Endothelial cell of umbilical vein (primary cell): ENCODE data around the gene RYR2. TPM values are rescaled to one million over a fixed set of nuclear protein-coding genes. Genes with fewer than 3 reads are reported as not detected.

ENCODE experiments used
- BruUV-seq: library from RNA; stranded (reverse); fragments of 400-500 nt; replicated peaks from 2 replicates; lab custom pipeline; 2021; lab: Mats Ljungman, UMichigan
- CTCF ChIA-PET: fragments of 300-600, 350-600 bp; sonication (Branson Sonifier 250); formaldehyde crosslinking; loops from one replicate; lab custom pipeline; 2021; ENCODE audit warnings: antibody characterized with exemption, inconsistent platforms; lab: Charles Lee
- POLR2A ChIA-PET: fragments of 300-600, 350-600 bp; sonication (Branson Sonifier 250); formaldehyde crosslinking; loops from one replicate; lab custom pipeline; 2021; ENCODE audit warnings: antibody characterized with exemption, inconsistent platforms; lab: Charles Lee
- DNase-seq: peaks from one replicate; pipeline ENCODE4 v3.0.0-alpha.2; 2011; ENCODE audit warnings: low read depth, low spot score
- FAIRE-seq: peaks from 2 replicates; lab custom pipeline; 2011; peaks lifted over from hg19 to GRCh38; lab: Jason Lieb, UNC
- H2AFZ ChIP-seq: 2 replicates; pipeline ENCODE4 v1.6.0; 2012; ENCODE audit warnings: low read depth, low read length, control low read depth, inconsistent platforms
- H3K27ac ChIP-seq: 2 replicates; pipeline ENCODE4 v1.5.1; 2011; ENCODE audit warnings: low read depth, mild to moderate bottlenecking, control low read depth, low read length, moderate library complexity; ENCODE audit not compliant: insufficient read depth
- H3K27me3 ChIP-seq, 2 experiments: 2 replicates each; pipeline versions ENCODE4 v1.6.0 to v1.6.1; 2011; ENCODE audit warnings: low read length in 2 of 2, mixed read lengths in 1 of 2; ENCODE audit not compliant: control insufficient read depth in 2 of 2, insufficient read depth in 2 of 2
- H3K36me3 ChIP-seq, 2 experiments: 2 replicates in 1 of 2; 3 replicates in 1 of 2; pipeline ENCODE4 v1.5.1; 2011; ENCODE audit warnings: low read length in 2 of 2, mild to moderate bottlenecking in 1 of 2, moderate library complexity in 1 of 2; ENCODE audit not compliant: control insufficient read depth in 2 of 2, insufficient read depth in 2 of 2; ENCODE audit errors: extremely low read depth in 1 of 2
- H3K4me1 ChIP-seq: 3 replicates; pipeline ENCODE4 v1.5.1; 2011; ENCODE audit warnings: mild to moderate bottlenecking, low read length; ENCODE audit not compliant: control insufficient read depth, insufficient read depth; ENCODE audit errors: extremely low read depth
- H3K4me2 ChIP-seq: 2 replicates; pipeline ENCODE4 v1.6.1; 2011; ENCODE audit warnings: low read length, control low read depth, mixed read lengths; ENCODE audit not compliant: insufficient read depth
- H3K4me3 ChIP-seq, 3 experiments: fragments of 200-600 bp in 1 of 3; sonication (generic), shearing (Covaris generic) in 1 of 3; replicated peaks in 1 of 3; 2 replicates each; pipeline ENCODE4 v1.5.1; 2011 to 2016; ENCODE audit warnings: control low read depth in 3 of 3, low read length in 3 of 3, mild to moderate bottlenecking in 2 of 3, inconsistent platforms in 1 of 3, low read depth in 1 of 3, moderate library complexity in 1 of 3; ENCODE audit not compliant: insufficient read depth in 1 of 3
- H3K79me2 ChIP-seq: 2 replicates; pipeline ENCODE4 v1.6.0; 2012; ENCODE audit warnings: low read length, inconsistent platforms; ENCODE audit not compliant: control insufficient read depth, insufficient read depth
- H3K9ac ChIP-seq: replicated peaks from 2 replicates; pipeline ENCODE3; 2011; ENCODE audit warnings: low read length, control low read depth; ENCODE audit not compliant: insufficient read depth; ENCODE audit errors: extremely low read depth
- H3K9me1 ChIP-seq: replicated peaks from 3 replicates; pipeline ENCODE4 v1.6.0; 2011; ENCODE audit warnings: mild to moderate bottlenecking, low read length; ENCODE audit not compliant: control insufficient read depth, insufficient read depth; ENCODE audit errors: extremely low read depth
- H3K9me3 ChIP-seq: replicated peaks from 2 replicates; pipeline ENCODE4 v1.5.1; 2012; ENCODE audit warnings: low read length, inconsistent platforms; ENCODE audit not compliant: control insufficient read depth, insufficient read depth
- H4K20me1 ChIP-seq: replicated peaks from 2 replicates; pipeline ENCODE3; 2011; ENCODE audit warnings: mild to moderate bottlenecking, low read length; ENCODE audit not compliant: control insufficient read depth, insufficient read depth; ENCODE audit errors: extremely low read depth
- EZH2 ChIP-seq: IDR thresholded peaks from 2 replicates; pipeline ENCODE4 v1.6.1; 2012; ENCODE audit warnings: borderline replicate concordance, low read depth, mild to moderate bottlenecking, moderate library complexity, low read length, inconsistent platforms; ENCODE audit not compliant: severe bottlenecking
- FOS ChIP-seq: IDR thresholded peaks from 2 replicates; pipeline ENCODE4 v1.6.1; 2011; ENCODE audit warnings: mild to moderate bottlenecking, low read length, moderate library complexity, borderline replicate concordance; ENCODE audit not compliant: insufficient read depth
- GATA2 ChIP-seq: IDR thresholded peaks from 2 replicates; pipeline ENCODE4 v1.7.0; 2011; ENCODE audit warnings: low read depth, mild to moderate bottlenecking, moderate library complexity, mixed read lengths, low read length; ENCODE audit not compliant: insufficient read length, insufficient read depth
- JUN ChIP-seq: IDR thresholded peaks from 2 replicates; pipeline ENCODE4 v1.6.1; 2011; ENCODE audit warnings: borderline replicate concordance, low read depth; ENCODE audit not compliant: insufficient read length, insufficient read depth
- MYC ChIP-seq: IDR thresholded peaks from one replicate; pipeline ENCODE4 v1.6.1; 2011; ENCODE audit warnings: mild to moderate bottlenecking, low read depth, low read length
- POLR2A ChIP-seq: IDR thresholded peaks from 2 replicates; pipeline ENCODE4 v1.6.1; 2012; ENCODE audit warnings: low read depth, mild to moderate bottlenecking, control low read depth, low read length
- POLR2AphosphoS5 ChIP-seq: IDR thresholded peaks from 2 replicates; pipeline ENCODE4 v1.6.1; 2012; ENCODE audit warnings: low read depth, mild to moderate bottlenecking, control low read depth, low read length, moderate library complexity; ENCODE audit not compliant: insufficient read depth
- dilution Hi-C: fragments of 300-500 bp; cut with MboI; formaldehyde crosslinking; loops from one replicate; pipeline ENCODE4 v1.15.0; 2019; ENCODE audit warnings: low sequenced_read_pairs; ENCODE audit not compliant: extremely low pct_ligation_motif_present
- intact Hi-C: fragments of 100-400 bp; cut with micrococcal nuclease; formaldehyde crosslinking; loops from one replicate; pipeline ENCODE4 v1.10.0; 2022
- polyA plus RNA-seq, 4 experiments: library from polyadenylated mRNA; depleted of rRNA in 3 of 4; stranded (reverse) in 3 of 4; unstranded in 1 of 4; fragments of >200 nt; gene quantifications; 2 replicates each; pipeline versions ENCODE4 v1.2.1 to v1.2.3, GENCODE V29; 2011 to 2012; ENCODE audit warnings: missing spikeins in 1 of 4
- total RNA-seq: library from RNA; stranded (reverse); gene quantifications from 2 replicates; pipeline ENCODE4 v1.2.3, GENCODE V29; 2021
- TF ChIP-seq, protein P1 (sequence below), 2 donors: IDR thresholded peaks; 1 replicate in 1 of 2; 2 replicates in 1 of 2; pipeline ENCODE4 v1.5.1; 2011; ENCODE audit warnings: low read length in 2 of 2, mild to moderate bottlenecking in 2 of 2, moderate library complexity in 2 of 2, control low read depth in 1 of 2, inconsistent platforms in 1 of 2, low read depth in 1 of 2; ENCODE audit not compliant: insufficient read depth in 1 of 2; ENCODE audit errors: extremely low read depth in 1 of 2
- TF ChIP-seq, protein P2 (sequence below): IDR thresholded peaks from 2 replicates; pipeline ENCODE4 v1.6.1; 2011; ENCODE audit not compliant: insufficient read depth, insufficient read length

The RYR2 gene
- total and polyA plus RNA-seq, 2 donors (not counting 3 experiments of a cell fraction or from before 2014, with no cell fraction given), result not detected

DNA sequence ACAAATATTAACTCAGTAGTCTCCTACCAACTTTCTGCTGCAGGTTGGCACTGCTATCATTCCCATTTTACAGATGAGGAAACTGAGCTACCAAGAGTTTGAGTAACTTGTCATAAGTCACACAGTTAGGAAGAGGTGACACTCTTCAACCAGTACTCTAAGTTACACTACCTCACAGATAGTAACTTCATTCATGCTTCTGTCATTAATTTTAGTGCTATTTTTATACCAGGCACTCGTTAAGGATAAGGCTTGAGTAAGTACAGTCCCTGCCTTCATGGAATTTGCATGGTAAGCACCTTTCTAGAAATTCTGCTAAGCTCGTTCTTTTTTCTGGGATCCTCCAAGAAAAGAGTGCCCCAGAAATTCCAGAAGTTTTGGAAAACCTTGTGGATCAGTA lies 770.1 kb downstream of the RYR2 start:
- no peaks in the 10 kb centered on the region for H3K36me3 ChIP-seq
- intact Hi-C loops (no loop called here), dilution Hi-C loops (no loop called here)
- no peak overlapping the region for H3K4me3 ChIP-seq
- no peaks in the 10 kb centered on the region for H3K79me2 ChIP-seq
- no peak for DNase-seq
- H4K20me1 ChIP-seq, result no peaks in the 10 kb centered on the region
- H3K9me3 ChIP-seq, result no peaks in the 10 kb centered on the region
- no peaks in the 10 kb centered on the region for H3K27me3 ChIP-seq
- no peak overlapping the region for H2AFZ ChIP-seq
- ChIA-PET CTCF (no interaction called here), POLR2A (no interaction called here)
- TF ChIP-seq JUN (no peak), EZH2 (no peak), POLR2A (no peak), POLR2AphosphoS5 (no peak), GATA2 (no peak), MYC (no peak), FOS (no peak)
- TF ChIP-seq, protein P1, sequence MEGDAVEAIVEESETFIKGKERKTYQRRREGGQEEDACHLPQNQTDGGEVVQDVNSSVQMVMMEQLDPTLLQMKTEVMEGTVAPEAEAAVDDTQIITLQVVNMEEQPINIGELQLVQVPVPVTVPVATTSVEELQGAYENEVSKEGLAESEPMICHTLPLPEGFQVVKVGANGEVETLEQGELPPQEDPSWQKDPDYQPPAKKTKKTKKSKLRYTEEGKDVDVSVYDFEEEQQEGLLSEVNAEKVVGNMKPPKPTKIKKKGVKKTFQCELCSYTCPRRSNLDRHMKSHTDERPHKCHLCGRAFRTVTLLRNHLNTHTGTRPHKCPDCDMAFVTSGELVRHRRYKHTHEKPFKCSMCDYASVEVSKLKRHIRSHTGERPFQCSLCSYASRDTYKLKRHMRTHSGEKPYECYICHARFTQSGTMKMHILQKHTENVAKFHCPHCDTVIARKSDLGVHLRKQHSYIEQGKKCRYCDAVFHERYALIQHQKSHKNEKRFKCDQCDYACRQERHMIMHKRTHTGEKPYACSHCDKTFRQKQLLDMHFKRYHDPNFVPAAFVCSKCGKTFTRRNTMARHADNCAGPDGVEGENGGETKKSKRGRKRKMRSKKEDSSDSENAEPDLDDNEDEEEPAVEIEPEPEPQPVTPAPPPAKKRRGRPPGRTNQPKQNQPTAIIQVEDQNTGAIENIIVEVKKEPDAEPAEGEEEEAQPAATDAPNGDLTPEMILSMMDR (IDR thresholded peaks at IDR 0.05; ENCODE audit: extremely low read depth in 1 of 2, insufficient read depth in 1 of 2, low read depth in 1 of 2, low read length in 2 of 2), result no peak
- TF ChIP-seq, protein P2, sequence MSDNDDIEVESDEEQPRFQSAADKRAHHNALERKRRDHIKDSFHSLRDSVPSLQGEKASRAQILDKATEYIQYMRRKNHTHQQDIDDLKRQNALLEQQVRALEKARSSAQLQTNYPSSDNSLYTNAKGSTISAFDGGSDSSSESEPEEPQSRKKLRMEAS, result no peak
- BruUV-seq, result no TSS peak
- no peak overlapping the region for H3K9ac ChIP-seq
- H3K4me2 ChIP-seq, result no peak overlapping the region
- H3K9me1 ChIP-seq, result no peaks in the 10 kb centered on the region
- H3K4me1 ChIP-seq, result no peaks in the 10 kb centered on the region
- FAIRE-seq, result no peak
- H3K27ac ChIP-seq, result no peak overlapping the region
